GM18508 (cell line): ENCODE data around the gene SLX4IP.
"Not testable (repeated sequence)": the region's sequence is repeated elsewhere in the genome, so short reads cannot be mapped to it uniquely, and the experiment has no call there.

Experiments used
- ATAC-seq: cut with Tn5 transposase; IDR thresholded peaks from one replicate; pipeline ENCODE4 v1.9.1; 2021; ENCODE audit warnings: moderate number of reproducible peaks; ENCODE audit not compliant: insufficient read depth, unreplicated experiment

The SLX4IP gene

DNA sequence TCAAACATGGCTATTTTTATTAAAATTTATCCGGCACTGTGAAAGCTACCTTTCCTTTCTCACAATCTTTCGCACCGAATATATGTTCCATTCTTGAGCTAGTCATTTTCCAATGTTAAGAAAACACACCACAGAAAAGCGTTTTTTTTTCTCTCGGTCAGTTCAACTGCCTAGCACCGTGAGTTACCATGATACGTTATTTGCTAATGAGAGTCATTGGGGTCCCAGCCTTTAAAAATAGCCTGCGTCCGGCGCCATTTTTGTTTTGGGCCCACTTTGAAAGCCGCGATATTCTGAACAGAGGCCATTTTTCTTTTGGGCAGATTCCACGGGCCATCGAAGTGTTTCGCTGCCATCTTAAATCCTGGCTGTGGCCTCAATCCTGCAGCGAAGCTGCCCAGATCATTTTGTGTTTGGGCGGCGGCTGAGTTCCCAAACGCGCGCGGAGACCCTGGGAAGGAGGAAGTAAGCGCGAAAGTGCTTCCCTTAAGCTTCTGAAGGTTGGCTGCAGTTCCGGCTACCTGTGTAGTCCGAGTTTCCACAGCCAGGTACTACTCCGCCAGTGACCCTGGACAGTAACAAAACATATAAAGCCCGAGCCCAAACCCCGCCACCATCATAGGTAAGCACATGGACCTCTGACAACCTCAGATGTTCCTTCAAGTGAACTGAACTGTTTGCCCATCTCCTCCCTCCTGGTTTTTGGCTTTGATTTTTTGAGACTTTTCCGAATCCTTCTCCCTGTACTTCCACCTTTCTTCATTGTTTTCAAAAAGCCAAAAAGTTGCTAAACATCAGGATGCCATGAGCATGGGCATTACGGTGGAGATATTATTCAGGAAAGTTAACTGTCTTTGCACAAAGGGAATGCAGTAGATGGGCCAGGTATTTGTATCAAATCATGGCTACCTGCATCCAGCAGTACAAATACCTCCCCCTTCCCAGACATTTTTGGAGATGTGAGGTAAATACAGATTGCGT is at the start of gene SLX4IP:
SLX4IP (plus strand) TSS at position 474 of the 981 bp plus-strand sequence. CDS start 22,900 bp downstream, outside the sequence.
- ATAC-seq: peak; percentile 36

- no peak for ATAC-seq
Measured at GRCh38 chr20:10385850-10386544, 49.1 kb upstream of the SLX4IP start.

DNA sequence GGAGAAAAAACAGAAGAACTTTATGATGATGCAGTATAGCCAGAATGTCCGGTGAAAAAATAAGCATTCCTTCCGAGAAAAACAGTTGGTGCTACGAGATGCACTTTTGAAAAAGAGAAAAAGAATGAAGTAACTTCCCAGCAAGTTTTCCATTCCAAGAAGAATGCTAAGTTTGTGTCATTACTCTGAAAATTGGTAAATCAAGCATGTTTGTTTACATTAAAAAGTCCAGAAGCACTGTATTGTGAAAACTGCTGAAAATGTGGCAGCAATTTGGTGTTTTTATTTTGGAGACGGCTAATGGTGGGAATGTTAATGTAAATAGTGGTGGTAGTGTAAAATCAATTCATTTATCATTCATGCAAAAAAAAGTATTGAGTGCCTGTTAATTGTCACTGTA is 47.4 kb upstream of the SLX4IP start:
- no peak for ATAC-seq

GRCh38 chr20:10388597-10388996 is 46.5 kb upstream of the SLX4IP start:
- no peak for ATAC-seq

GRCh38 chr20:10390709-10391108 is 44.4 kb upstream of the SLX4IP start:
- ATAC-seq: no peak

DNA sequence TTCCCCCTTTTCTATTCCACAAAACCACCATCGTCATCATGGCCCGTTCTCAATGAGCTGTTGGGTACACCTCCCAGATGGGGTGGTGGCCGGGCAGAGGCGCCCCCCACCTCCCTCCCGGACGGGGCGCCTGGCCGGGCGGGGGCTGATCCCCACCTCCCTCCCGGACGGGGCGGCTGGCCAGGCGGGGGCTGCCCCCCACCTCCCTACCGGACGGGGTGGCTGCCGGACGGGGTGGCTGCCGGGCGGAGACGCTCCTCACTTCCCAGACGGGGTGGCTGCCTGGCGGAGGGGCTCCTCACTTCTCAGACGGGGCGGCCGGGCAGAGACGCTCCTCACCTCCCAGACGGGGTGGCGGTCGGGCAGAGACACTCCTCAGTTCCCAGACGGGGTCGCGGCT is 40.4 kb upstream of the SLX4IP start:
- ATAC-seq: not testable (repeated sequence)

- no peak for ATAC-seq
Measured at GRCh38 chr20:10398834-10399369, 36.2 kb upstream of the SLX4IP start.

DNA sequence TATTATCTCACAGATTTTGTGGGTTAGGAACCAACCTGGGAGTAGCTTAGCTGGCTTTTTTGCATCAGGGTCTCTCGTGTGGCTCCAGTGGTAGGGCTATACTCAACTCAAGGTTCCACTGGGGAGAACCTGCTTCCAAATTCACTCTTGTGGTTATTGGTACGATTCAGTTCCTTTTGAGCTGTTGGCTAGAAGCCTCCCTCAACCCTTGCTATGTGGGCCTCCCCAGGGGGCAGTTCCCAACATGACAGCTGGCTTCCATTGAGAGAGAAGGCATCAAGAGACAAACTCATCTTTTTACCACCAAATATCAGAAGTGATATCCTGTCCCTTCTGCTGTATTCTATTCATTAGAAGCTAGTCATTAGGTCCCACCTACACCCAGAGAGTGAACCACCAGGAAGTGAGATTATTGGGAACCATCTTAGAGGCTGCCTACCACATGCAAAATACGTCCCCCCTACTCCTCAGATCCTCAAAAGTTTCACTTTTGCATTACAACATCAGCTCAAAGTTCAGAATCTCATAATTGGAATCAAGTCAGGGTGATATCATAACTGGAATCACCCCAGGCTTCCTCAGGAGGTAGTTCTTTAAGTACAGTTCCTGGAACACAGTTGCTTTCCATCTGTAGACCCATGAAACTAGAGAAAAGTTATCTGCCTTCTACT is 32.0 kb upstream of the SLX4IP start:
- no peak for ATAC-seq

GRCh38 chr20:10404023-10404628 is 31.0 kb upstream of the SLX4IP start:
- no peak for ATAC-seq

- ATAC-seq: no peak
Measured at GRCh38 chr20:10404959-10405530, 30.1 kb upstream of the SLX4IP start.

DNA sequence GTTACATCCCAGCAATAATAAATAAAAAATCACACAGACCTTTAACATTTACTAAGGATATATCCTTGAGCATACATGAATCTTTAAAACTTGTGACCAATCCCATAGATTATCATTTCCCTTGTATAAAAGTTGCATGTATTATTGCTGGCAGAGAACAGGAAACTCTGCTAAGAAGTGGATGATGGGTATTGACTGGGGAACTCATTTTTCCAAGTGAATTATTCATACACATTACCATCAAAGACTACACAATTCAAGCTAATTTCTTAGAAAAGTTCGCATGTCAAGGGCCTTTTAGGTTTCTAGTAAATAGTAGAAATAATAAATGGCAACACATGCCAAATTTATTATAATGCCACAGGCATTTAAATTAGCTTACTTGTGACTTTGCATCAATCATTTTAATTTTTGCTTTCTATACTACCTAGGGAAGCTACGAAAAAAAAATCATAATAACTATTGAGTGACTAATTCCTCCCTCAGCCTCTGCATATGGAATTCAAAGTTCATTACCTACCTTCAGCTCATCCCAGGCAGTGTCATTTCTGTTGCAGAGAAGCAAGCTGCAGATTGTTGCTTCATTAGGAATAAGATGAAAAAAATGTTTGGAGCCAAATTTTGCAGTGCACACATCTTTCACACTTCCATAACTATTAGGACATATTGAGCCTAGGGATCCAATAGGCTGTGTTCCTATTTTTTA is 26.8 kb upstream of the SLX4IP start:
- no peak for ATAC-seq

DNA sequence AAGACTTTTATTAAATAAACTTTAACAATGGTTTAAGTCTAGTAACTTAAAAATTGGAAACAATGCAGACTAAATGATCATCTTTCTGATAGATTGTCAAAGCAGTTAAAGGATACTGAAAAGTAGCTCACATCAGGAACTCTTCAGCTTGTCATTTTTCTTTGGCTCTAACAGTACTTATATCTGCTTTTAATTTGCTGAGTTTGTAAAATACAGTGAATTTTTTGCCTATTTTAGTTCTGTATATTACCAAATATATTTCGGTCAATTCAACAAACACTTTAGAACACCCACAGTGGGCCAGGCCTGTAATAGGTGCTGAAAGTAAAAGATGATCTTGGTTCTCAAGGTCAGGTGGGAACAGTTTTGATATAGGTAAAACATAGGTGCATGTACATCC is 23.4 kb upstream of the SLX4IP start:
- ATAC-seq: no peak

DNA sequence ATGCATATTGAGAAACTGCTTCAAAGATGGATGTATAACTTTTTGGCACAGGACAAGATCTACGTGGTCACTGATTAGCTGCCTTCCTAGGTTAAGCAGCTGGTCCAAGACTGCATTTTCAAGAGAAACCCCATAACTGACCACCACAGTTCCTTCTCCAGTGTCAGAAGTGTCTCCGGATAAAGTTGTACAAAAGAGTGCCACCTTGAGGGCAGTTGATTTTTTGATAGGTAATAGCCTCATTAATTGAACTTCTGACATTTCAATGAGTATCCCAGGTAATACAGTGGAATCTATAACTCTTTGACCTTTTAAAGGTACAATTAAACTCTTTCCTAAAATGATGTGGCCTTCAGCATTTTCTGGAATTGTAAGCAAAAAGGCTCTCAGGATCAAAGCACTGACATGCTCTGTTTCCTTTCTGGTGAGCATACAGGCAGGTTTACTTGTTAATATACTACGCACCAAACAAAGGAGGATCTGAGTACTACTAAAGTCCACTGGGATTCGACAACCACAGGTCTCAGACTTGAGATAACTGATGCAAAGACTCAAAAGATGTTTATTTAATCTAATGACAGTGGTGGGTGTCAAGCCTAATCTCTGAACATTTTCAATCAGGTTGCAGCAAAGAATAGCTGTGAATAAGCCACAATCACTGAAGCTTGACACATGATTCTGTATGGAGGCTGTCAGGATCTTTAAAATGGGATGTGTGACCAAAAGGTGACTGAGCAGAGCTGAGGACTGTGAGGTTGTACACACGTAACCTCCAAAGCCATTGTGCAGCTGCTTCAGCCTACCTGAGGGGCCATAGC is 22.3 kb upstream of the SLX4IP start:
- ATAC-seq: no peak

GRCh38 chr20:10415013-10415650 is 20.0 kb upstream of the SLX4IP start:
- no peak for ATAC-seq

DNA sequence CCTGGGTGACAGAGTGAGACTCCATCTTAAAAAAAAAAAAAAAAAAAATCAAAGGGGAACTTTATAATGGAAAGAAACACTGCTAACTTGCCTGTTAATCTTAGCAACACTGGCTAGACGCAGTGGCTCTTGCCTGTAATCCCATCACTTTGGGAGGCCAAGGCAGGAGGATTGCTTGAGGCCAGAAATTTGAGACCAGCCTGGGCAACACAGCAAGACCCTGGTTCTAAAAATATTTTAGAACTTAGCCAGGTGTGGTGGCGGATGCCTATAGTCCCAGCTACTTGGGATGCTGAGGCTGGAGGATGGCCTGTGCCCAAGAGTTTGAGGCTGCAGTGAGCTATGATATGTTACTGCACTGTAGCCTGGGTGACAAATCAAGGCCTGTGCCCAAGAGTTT is 17.9 kb upstream of the SLX4IP start:
- not testable (repeated sequence) for ATAC-seq

DNA sequence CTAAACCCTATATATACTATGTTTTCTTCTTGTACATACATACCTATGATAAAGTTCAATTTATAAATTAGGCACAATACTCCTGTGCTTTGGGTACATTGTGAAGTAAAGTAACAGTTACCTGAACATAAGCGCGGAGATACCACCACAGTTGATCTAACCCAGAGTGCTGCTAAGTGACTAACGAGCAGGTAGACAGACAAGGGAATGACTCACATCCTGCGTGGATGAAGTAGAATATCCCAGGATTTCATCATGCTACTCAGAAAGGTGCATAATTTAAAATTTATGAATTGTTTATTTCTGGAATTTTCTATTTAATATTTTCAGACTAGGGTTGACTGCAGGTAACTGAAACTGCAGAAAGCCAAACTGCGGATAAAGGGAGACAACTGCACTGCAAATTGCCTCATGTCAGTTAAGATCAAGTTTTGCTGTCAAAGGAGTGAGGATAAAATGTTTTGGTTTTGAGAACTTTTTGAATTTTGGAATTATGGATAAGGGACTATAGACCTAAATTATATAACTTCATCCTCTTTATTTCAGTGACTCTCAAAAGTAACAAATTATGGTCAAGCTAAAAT is 15.5 kb upstream of the SLX4IP start:
- no peak for ATAC-seq

GRCh38 chr20:10423735-10424134 is 11.4 kb upstream of the SLX4IP start:
- peak; percentile 72 for ATAC-seq
